Activated CD8-positive, alpha-beta memory T cell treated with anti-CD3 and anti-CD28 coated beads for 4 hours (primary cell): ENCODE data around the gene TMEM18.
"Not testable (repeated sequence)": the region's sequence is repeated elsewhere in the genome, so short reads cannot be mapped to it uniquely, and the experiment has no call there.

Experiments
- DNase-seq, 2 donors: peaks; one replicate each; pipeline ENCODE4 v3.0.0-alpha.2; 2020; ENCODE audit warnings: low read depth in 2 of 2

TMEM18 gene

DNA sequence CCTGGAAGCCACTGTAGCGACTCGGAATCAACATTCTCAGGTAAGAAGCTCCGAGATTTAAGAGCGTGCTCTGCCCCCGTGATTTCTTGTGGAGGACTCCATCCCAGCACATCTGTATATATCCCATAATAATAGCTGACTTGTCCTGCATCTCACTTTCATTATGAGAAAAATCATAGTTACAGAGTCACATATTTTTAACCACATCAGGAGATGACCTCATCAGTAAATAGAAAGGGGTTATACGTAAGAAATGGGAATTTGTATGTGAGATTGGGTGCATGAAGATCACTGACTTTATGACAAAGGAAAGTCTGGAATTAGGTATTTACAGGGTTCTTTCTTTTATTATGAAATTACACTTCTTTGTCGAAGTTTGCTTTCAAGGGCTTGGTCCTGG lies 16.4 kb upstream of the TMEM18 start:
- DNase-seq, result no peak

DNA sequence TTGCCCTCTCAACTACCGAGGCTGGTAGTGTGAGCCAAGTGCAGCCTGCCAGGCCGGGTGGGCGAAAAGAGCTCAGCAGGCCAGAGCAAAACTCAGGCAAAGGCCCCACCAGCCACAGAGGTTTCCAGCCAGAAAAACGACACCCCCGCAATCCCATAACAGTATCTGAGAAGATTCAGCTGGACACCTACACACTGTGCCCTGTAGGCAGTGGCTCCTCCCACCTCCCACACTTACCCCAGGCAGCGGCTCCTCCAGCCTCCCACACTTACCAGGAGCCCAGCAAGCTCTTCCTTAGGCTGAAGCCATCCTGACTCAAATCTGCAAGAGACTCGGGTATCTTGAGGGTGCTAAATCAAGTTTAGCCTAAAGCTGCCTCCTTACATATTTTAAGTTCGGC lies 15.6 kb upstream of the TMEM18 start:
- no peak for DNase-seq

DNA sequence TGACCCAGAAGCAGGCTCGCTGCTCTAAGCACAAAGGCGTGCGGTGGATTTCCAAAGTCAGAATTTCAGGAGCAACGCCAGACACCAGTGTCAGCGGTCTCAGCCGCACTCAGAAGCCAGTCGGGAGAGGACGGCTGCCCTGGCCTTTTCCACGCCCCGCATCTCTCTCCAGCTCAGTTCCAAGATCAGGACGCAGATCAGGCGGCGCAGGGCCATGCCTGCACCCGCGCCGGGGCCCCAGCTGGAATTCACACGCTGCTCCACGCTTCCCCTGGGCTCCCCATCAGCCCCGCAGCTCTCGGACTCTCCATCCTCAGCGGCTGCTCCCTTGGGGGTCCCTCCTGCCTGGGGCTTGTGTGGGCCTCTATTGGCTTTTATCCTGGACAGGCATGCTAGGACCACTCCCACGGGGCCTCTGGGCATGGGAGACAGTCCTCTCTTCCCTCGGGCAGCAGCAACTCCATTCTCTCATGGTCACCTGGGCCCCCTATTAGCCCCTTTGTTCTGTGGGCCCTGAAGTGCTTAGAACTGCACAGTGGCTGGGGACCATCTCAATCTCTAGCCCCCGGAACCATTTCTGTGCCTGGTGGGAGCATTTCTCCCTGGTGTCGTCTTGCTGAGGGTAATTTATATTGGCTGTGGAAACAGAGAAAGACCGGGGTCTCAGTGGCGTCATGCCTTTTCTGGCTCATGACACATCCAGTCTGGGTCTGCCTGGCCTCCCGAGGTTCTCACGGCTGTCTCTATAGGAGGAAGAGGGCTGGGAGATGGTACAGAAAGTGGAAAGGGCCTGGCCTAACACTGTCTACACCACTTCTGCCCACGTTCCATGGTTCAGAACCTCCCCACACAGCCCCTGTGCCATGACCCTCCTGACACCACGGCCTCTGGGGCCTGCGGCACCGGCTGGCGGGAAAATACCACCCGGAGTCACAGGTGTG lies 14.9 kb upstream of the TMEM18 start:
- no peak for DNase-seq

DNA sequence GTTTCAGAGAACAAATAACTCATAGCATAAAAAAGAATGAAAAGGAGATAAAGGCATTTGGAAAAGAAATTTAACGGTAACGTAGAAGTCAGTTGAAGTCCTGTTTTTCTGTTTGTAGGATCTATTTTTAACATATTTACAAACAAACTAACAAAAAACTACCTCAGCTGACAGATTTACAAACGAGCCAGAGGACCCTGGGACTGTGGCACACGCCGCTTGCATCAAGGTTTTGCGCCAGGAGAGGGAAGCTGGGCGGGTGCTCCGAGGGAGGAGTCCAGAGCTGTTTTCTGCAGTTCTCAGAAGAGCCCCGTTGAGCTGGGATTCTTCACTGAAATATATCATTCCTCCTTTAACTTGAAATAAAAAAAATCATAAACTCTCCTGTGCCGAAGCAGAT lies 13.6 kb upstream of the TMEM18 start:
- no peak for DNase-seq

DNA sequence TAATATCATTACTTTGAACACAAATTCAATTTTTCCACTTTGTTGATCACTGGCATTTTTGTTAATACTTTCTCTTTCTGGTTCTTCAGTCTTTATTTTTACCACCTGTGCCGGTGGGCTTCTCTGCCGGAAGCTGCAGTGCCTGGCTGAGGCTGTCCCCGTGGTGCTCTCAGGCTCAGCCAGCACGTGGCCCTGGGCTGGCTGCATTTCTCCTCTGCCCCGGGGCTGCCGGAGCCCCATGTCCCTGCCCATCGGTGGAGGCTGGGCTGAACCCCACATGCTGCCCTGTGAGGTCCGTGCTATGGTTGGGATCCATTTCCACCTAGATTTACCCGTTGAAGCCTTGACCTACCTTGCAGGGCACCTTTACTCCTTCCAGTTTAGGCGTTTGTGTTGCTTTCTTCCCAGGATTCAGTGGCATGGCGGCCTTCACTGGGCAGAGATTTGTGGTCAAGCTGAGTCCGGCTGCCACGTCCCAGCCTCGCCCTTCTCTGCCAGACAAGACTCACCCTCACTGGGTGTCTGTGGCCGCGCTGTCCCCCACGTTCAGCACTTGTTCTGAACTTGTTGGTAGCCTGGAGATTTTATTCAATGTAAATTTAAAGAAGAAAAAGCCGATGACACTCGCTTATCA lies 12.8 kb upstream of the TMEM18 start:
- no peak for DNase-seq

DNA sequence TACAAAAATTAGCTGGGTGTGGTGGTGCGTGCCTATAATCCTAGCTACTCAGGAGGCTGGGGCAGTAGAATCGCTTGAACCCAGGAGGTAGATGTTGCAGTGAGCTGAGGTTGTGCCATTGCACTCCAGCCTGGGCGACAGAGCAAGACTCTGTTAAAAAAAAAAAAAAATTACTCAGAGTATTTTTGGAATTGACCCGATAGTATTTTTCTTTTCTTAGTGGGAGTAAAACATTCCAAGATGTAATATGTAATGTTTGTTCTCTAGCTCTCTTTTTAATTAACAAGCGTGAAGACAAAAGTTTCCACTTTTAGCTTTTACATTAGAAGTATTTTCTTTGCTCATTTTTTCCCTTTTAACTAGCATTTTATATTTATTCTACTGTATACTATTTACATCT lies 12.0 kb upstream of the TMEM18 start:
- DNase-seq, result no peak

DNA sequence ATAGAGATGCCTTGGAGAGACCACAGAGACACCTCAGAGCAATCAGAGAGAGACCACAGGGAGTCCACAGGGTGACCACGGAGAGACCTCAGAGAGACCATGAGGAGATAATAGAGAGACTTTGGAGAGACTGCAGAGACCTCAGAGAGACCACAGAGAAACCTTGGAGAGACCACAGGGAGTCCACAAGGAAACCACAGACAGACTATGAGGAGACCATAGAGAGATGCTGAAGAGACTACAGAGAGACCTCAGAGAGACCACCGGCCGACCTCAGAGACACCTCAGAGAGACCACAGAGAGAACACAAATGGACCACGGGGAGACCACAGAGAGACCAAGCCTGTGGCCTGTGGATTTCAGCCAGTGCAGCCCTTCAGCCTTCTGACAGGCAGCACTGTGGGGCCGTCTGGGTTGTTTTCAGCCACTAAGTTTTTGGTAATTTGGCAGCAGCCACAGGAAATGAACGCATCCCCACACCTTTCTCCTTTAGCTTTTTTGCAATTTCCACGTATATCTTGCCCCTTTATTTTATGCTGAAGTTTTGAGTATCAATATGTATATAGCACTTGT lies 11.4 kb upstream of the TMEM18 start:
- DNase-seq, result no peak

DNA sequence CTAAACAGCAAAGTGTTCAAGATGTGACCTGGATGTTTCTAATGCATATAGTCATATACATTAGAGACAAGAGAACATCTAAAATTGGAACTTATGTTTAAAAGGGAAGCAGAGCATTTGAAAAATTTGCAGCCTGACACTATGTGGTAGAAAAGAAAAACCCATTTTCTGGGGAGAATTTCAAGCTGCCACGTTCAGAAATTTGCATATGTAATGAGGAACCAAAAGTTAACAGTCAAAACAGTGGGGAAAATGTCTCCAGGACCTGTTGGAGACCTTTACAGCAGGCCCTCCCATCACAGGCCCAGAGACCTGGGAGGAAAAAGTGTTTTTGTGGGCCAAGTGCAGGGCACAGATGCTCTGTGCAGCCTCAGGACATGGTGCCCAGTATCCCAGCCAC lies 8.2 kb upstream of the TMEM18 start:
- no peak for DNase-seq

DNA sequence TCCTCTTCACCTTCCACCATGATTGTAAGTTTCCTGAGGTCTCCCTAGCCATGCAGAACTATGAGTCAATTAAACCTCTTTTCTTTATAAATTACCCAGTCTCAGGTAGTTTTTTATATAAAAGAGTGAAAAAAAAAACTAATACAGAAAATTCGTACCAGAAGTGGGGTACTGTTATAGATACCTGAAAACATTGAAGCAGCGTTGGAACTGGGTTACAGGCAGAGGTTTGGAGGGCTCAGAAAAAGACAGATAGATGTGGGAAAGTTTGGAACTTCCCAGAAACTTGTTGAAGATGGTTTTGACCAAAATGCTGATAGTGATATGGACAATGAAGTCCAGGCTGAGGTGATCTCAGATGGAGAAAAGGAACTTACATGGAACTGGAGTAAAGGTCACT lies 7.7 kb upstream of the TMEM18 start:
- DNase-seq, result not testable (repeated sequence)

DNA sequence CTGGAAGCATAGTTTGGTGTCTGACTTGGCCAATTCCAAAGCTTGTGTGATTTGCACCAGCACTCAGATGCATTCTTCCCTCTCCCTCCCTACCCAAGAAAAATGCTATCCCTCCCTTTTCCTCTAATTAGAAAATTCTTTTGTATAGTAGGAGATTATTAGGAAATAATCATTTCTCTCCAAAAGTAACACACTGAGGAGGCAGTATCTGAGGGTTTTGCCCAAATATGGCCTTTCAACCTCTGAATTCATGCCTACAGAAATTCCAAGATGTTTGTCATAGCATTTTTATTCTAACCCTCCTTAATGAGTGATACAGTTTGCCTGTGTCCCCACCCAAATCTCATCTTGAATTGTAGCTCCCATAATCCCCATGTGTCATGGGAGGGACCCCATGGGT lies 5.0 kb upstream of the TMEM18 start:
- DNase-seq, result no peak

DNA sequence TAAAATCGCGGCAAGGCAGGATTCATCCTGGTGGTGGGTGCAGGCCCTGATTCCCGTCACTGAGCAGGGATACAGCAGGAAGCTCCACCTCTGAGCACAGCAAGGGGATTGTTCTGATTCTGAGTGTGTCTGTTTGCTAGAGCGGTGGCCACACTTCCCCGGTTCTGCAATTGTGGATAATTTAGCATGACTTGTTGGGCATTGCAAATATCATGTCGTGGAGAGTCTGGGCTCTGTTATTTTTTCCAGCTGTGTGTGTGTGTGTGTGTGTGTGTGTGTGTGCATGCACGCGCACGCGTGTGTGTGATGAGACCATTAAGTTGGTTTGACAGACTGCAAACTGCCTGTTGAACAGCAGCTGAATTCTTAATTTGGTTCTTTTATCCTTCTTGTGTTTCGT lies 4.1 kb upstream of the TMEM18 start:
- DNase-seq, result no peak

DNA sequence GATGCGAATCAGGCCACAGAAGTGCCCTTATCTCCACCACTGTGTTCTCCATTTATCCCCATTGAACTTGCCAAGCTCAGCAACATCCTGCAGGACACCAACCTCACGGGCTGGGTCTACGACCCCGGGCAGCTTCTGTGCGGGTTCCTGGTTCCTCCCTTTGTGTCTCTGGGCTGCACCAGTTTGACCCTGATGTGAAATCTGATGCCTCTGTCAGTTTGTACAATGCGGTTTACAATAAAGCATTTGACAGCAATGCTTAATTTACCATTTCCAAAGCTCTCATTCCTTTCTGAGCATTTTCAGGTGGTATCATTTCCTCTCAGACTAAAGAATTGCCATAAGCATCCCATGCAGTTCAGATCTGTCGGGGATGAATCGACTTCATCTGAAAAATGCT lies 3.3 kb upstream of the TMEM18 start:
- DNase-seq, result no peak

DNA sequence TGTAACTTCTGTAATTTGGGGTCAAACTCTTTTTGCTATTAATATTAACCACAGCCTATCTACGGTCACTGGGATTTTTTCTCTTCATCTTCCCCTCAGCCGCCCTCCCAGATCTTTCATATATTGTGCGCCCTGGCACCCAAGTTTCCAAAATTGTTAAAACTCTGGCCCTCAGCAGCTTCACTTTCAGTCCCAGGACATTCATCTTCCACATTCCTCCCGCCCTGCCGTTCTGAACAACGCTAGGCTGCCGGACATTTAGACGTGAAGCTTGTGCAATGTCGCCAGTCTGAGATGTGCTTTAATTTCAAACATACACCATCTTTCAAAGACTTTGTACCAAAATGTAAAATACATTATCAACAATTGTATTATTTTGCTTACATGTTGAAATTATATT lies 1.8 kb upstream of the TMEM18 start:
- DNase-seq, result no peak

DNA sequence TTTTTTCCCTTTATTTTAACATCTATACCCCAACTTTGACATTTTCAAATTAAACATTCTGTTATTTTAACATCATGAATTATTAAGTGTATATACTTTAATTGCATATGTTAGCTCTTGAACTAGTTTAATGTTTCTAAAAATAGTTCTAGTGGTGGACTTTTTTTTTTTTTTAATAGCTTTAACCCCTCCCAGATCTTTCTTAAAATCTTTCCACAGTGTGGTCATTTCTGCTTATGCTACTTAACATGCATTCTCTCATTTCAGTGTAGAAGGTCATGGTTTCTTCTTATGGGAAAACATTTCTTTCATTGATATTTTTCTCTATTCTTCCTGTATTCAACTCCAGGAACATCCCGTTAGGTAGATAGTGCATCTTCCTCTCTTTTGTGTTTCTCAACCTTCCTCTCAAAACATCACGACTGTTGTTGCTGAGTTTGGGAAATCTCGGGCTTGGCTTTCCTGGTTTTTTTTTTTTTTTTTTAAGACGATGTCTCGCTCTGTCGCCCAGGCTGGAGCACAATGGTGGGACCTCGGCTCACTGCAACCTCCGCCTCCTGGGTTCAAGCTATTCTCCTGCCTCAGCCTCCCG lies 849 bp upstream of the TMEM18 start:
- no peak for DNase-seq

DNA sequence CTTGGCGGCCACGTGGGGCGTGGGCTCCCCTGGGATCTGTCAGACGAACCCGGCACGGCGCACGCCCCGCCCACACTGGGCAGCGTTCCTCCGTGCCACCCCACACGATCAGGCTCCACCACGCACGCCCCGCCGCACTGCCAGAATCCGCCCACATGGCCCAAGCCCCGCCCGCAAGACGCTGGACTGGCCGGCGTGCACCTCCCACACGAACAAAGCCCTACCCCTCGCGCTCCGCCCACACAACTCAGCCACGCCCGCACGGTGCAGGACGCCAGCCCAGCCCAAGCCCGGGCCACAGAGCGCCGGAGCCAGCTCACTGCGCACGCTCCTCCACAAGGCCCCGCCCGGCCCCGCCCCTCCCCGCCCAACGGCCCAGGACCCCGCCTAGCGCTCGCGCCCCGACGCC lies 555 bp downstream of the TMEM18 start:
- peak in 1 of 2 donors; percentile 93 for DNase-seq

DNA sequence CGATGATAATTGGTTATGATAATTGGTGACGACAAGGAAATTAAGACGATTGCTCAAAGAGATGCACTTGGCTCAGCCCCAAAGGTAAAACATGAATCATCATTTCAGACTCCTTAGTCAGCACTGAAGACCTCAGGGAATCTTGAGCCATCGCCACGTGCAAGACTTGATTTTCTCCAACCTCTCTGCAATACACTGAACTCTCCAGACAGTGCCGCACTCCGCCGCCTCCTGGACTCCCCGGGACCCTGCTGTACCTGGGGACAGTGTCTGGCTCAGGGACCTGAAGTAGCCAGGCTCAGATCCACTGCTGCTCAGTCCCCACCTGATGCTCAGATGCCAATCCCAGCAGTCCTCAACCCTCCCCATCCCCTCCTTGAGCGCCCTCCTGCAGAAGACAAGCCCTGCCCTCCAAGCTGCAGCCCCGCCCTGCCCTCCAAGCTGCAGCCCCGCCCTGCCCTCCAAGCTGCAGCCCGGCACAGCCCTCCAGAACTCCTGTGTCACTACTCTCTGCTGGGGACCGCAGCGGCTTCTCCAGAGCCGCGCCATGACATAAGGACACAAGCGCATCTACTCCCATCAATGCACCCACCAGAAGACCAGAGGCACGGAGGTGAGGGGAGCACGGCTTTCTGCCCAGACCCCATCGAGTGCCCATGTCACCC lies 1.1 kb downstream of the TMEM18 start:
- no peak for DNase-seq

DNA sequence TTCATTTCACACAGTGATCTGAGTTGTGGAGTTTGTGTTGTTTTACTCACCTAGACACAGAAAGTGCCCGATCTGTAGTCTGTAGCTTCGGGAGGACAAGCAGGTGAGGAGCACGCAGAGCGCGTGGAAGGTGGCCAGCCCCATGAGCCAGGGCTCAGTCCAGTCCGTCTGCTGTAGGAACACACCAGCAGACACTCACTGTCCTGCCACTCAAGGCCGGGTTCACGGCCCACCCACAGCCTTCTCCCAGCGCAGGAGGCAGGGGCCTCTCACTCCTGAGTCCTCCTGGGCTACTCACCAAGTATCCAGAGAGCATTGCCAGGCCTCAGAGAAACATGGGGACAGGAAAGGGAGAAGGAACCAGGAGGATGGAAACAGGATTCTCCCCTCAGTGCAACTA lies 1.7 kb downstream of the TMEM18 start:
- DNase-seq, result no peak

DNA sequence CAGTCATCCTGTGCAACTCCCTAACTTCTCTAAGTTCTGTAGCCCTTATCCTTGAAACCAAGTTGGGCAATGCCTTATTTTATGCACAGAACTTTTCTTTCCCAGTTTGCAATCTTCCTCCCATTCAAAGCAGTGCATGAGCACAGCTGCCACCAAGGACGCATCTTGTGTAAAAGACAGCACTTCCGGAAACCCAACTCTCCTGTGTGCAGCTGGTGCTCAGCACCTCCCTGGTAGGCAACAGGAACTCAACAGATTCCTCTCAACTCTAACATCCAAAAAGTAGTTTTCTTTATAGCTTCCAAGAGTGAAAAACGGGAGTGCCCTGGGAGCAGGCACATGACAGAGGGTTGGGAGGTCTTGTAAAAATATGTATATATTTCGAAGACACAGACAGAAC lies 2.2 kb downstream of the TMEM18 start:
- DNase-seq, result no peak

DNA sequence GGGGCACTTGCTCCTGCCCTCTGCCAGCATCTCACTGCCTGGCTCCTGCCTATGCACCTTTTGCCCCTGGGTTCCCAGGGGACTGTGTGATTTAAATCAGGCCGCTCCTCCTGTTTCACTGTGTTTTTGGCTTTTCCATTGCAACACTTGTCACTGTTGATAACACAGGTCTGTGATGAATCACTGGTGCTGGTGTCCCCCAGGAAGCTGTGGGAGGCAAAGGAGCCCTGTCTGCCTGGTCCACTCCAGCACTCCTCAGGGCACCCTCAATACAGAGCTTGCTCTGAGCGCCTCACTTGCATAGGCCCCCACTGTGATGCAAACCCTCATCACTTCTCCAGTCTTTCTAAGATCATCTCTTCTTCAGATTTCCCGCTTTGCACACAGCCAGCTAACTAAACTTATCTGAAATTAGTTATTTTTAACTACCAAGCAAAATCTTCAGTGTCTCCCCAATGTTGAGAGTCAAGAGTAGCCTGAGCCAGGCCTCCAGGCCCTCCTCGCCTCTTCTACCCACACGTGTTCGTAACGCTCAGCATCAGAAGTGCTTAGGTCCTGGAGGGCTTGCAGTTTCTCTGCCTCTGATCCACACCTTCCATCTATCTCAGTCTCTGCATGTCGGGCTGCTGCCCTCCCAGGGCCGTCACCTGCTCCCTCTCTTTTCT lies 2.8 kb downstream of the TMEM18 start:
- DNase-seq, result no peak

DNA sequence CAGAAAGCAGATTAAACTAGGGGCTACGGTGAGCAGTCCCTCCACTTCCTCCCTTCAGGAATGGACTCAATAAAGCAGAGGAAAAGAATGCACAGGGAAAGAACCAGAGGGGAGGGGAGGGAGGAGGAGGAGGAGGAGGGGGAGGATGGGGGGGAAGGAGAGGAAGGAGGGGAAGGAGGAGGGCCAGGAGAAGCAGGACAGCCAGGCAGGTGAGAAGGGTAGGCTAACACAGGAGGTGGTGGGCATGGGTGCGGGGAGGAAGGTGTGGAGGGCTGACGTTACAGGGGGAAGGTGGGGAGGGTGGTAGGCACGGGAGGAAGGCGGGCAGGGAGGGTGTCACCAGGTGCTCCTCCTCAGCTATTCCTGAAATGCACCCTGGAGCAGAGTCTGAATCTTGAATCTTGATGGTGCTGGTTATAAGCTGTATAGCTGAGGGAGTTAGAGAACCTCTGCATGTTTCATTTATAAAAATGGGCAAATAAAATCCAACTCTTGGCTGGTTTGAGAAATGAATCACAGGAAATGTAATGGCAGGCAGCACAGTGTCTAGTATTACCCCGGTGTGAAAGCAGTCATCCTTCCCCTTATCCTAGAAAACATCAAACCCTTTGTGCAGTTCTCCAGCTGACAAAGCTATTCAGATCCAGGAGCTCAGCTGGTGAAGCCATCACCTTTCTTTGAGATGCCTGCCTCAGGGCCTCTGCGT lies 3.4 kb downstream of the TMEM18 start:
- DNase-seq, result no peak

DNA sequence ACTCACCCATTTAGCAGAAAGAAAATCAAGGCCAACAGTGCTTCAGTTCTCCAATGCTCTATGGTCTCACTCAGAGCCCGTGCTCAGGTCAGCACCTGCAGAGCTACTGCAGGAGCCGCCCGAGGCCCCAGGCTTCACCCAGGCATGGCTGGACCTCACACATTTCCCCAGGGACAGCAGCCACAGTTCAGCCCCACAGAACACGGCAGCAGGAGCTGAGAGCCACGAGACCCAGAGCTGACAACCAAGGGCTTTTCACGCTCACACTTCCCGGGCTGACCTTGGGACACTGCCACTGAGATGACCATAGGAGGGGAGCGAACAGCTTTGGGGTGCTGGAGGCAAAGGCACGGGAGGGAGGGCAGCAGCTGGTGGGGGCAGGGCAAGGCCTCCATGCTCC lies 4.2 kb downstream of the TMEM18 start:
- DNase-seq, result no peak
